Sigmoid colon (tissue), 7 donors: Measurements from ENCODE around the gene AGBL1. TPM values are rescaled to one million over a fixed set of nuclear protein-coding genes. Genes with fewer than 3 reads are reported as not detected.

ENCODE experiments used
- DNase-seq: peaks from one replicate; pipeline ENCODE4 v3.0.0-alpha.2; 2019
- H3K27ac ChIP-seq, 4 donors: fragments of 200-600 bp; sonication (generic); one replicate each; pipeline ENCODE4 v1.5.1; 2016 to 2019; ENCODE audit warnings: mild to moderate bottlenecking in 1 of 4
- H3K27me3 ChIP-seq, 3 donors: fragments of 200-600 bp; sonication (generic); one replicate each; pipeline ENCODE4 v1.5.1; 2019; ENCODE audit warnings: mild to moderate bottlenecking in 1 of 3
- H3K36me3 ChIP-seq, 4 donors: fragments of 200-600 bp; sonication (generic); one replicate each; pipeline ENCODE4 v1.5.1; 2016 to 2019
- H3K4me1 ChIP-seq, 4 donors: fragments of 200-600 bp; sonication (generic); one replicate each; pipeline ENCODE4 v1.5.1; 2017 to 2019
- H3K4me3 ChIP-seq, 4 donors: fragments of 200-600 bp; sonication (generic); one replicate each; pipeline ENCODE4 v1.5.1; 2017 to 2019; ENCODE audit warnings: mild to moderate bottlenecking in 2 of 4, moderate library complexity in 1 of 4
- H3K9me3 ChIP-seq, 4 donors: fragments of 200-600 bp in 3 of 4; sonication (generic) in 3 of 4; one replicate each; pipeline versions ENCODE4 v1.5.1 to v1.6.1; 2013 to 2019
- EP300 ChIP-seq, 4 donors: sonication (generic); formaldehyde crosslinking; IDR thresholded peaks; one replicate each; pipeline ENCODE4 v1.6.1; 2017; ENCODE audit warnings: antibody characterized with exemption in 4 of 4
- POLR2A ChIP-seq, 2 donors: fragments of 450-650 bp; IDR thresholded peaks; one replicate each; pipeline ENCODE4 v1.6.1; 2016; ENCODE audit warnings: antibody characterized with exemption in 2 of 2, mild to moderate bottlenecking in 2 of 2, moderate library complexity in 2 of 2
- POLR2AphosphoS5 ChIP-seq, 4 donors: sonication (generic); formaldehyde crosslinking; IDR thresholded peaks; one replicate each; pipeline ENCODE4 v1.6.1; 2017; ENCODE audit warnings: antibody characterized with exemption in 4 of 4
- WGBS, 2 donors: extraction: QIAGEN DNeasy Blood & Tissue Kit; methylation state at CpG; one replicate each; pipeline ENCODE4 v1.1.7; 2013; 5-methylcytosine and 5-hydroxymethylcytosine counted together
- intact Hi-C: fragments of 100-400 bp; cut with DNase I; formaldehyde crosslinking; loops from one replicate; pipeline ENCODE4 v1.15.1; 2023
- polyA plus RNA-seq, 3 donors: library from polyadenylated mRNA; stranded (reverse); fragments of 200-250 nt; gene quantifications; one replicate each; pipeline ENCODE4 v1.2.3, GENCODE V29; 2013
- total RNA-seq, 4 donors: library from RNA; depleted of rRNA; stranded (reverse); fragments of >200 nt; gene quantifications; one replicate each; pipeline ENCODE4 v1.1.0, GENCODE V29; 2016
- TF ChIP-seq, protein P1 (sequence below), 4 experiments: fragments of 450-650 bp in 3 of 4; fragments of 200-600 bp in 1 of 4; IDR thresholded peaks; one replicate each; pipeline ENCODE4 v1.5.1; 2016 to 2019; ENCODE audit warnings: antibody characterized with exemption in 4 of 4, mild to moderate bottlenecking in 3 of 4, moderate library complexity in 2 of 4
- donor health status: healthy with polysubstance abuse.
- donor health status: Bipolar disorder and iron deficiency.
- donor health status: healthy.

AGBL1 gene
- total and polyA plus RNA-seq, 7 donors = 0.16 to 0.28 TPM; not detected in 5

DNA sequence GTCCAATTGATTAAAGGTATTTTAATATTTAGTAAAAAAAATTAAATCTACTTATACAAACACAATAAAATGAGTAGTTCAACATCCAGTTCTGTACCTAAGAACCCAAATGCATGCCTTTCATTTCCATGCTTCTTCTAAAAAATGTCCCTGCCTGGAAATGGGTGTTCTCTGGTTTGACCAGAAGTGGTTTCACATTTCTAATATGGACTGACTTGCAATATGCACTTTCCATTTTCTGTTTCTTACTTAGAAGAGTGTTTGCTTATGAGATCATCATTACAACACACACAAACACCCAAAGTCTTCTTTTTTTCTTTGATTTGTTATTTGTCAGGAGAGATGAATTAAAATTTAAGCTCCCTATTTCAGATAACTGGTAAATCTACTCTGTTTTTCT is 879.6 kb downstream of the AGBL1 start:
- Histone ChIP-seq H3K27ac (no peak overlapping the region), H3K4me3 (no peak overlapping the region), H3K36me3 (no peaks in the 10 kb centered on the region), H3K9me3 (no peaks in the 10 kb centered on the region), H3K4me1 (no peaks in the 10 kb centered on the region), H3K27me3 (no peaks in the 10 kb centered on the region)
- no peak for TF ChIP-seq POLR2AphosphoS5 (IDR thresholded peaks at IDR 0.05)
- no peak for TF ChIP-seq POLR2A (IDR thresholded peaks at IDR 0.05)
- no peak for TF ChIP-seq EP300 (IDR thresholded peaks at IDR 0.05)
- TF ChIP-seq, protein P1, sequence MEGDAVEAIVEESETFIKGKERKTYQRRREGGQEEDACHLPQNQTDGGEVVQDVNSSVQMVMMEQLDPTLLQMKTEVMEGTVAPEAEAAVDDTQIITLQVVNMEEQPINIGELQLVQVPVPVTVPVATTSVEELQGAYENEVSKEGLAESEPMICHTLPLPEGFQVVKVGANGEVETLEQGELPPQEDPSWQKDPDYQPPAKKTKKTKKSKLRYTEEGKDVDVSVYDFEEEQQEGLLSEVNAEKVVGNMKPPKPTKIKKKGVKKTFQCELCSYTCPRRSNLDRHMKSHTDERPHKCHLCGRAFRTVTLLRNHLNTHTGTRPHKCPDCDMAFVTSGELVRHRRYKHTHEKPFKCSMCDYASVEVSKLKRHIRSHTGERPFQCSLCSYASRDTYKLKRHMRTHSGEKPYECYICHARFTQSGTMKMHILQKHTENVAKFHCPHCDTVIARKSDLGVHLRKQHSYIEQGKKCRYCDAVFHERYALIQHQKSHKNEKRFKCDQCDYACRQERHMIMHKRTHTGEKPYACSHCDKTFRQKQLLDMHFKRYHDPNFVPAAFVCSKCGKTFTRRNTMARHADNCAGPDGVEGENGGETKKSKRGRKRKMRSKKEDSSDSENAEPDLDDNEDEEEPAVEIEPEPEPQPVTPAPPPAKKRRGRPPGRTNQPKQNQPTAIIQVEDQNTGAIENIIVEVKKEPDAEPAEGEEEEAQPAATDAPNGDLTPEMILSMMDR (IDR thresholded peaks at IDR 0.05) = no peak
- DNase-seq = no peak
- intact Hi-C loops = no loop called here

DNA sequence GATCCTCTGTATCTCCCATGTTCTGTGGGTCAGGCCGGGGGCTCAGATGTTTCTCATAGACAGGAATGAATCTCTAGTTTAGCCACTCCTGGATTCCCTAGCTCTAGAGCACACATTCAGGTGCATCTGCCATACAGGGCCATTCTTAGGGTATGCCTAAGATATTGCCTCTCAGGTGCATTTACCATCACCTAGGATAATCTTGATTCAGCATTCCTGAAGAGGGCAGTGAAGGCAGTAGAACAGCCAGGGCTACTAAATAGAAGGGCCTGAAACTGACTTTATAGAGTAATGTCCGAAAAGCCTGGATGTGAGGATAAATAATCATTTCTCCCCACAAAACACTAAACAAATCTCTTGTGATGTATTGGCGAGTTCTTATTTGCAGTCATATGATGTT is 882.0 kb downstream of the AGBL1 start:
- no peaks in the 10 kb centered on the region for H3K27me3 ChIP-seq
- H3K27ac ChIP-seq = no peak overlapping the region
- H3K9me3 ChIP-seq = peaks cover 0 to 4% (median 0%) of the 10 kb centered on the region in 4 donors
- DNase-seq = no peak
- no peaks in the 10 kb centered on the region for H3K4me1 ChIP-seq
- 83 to 88% methylated on average over 3 of the region's 3 CpGs for WGBS, 2 donors
- TF ChIP-seq POLR2A (IDR thresholded peaks at IDR 0.05) (no peak), EP300 (IDR thresholded peaks at IDR 0.05) (no peak), POLR2AphosphoS5 (IDR thresholded peaks at IDR 0.05) (no peak)
- TF ChIP-seq, protein P1 (IDR thresholded peaks at IDR 0.05) = no peak
- no peak overlapping the region for H3K4me3 ChIP-seq
- intact Hi-C loops = no loop called here
- no peaks in the 10 kb centered on the region for H3K36me3 ChIP-seq

DNA sequence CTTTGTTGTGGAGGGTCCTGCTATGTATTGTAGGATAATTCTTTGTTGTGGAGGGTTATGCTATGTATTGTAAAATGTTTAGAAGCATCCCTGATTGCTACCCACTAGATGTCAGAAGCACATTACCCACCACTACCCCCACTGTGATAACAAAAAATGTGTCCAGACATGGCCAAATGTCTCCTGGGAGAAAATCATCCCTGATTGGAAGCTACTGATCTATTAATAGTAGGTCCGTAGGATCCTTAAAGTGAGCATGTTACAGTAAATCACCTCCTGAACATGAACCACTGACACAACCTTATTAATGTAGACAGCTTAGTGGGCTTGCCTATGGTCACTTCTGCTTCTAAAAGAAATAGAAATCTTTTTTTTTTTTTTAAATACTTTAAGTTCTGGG is 884.6 kb downstream of the AGBL1 start:
- peaks cover 0 to 4% (median 0%) of the 10 kb centered on the region in 4 donors for H3K9me3 ChIP-seq
- H3K27me3 ChIP-seq = no peaks in the 10 kb centered on the region
- no peak overlapping the region for H3K27ac ChIP-seq
- intact Hi-C loops = no loop called here
- DNase-seq = no peak
- no peaks in the 10 kb centered on the region for H3K4me1 ChIP-seq
- no peak overlapping the region for H3K4me3 ChIP-seq
- 83 to 90% methylated on average over 1 of the region's 1 CpG for WGBS, 2 donors
- H3K36me3 ChIP-seq = no peaks in the 10 kb centered on the region
- TF ChIP-seq, protein P1 (IDR thresholded peaks at IDR 0.05) = no peak
- TF ChIP-seq POLR2A (IDR thresholded peaks at IDR 0.05) (no peak), EP300 (IDR thresholded peaks at IDR 0.05) (no peak), POLR2AphosphoS5 (IDR thresholded peaks at IDR 0.05) (no peak)

DNA sequence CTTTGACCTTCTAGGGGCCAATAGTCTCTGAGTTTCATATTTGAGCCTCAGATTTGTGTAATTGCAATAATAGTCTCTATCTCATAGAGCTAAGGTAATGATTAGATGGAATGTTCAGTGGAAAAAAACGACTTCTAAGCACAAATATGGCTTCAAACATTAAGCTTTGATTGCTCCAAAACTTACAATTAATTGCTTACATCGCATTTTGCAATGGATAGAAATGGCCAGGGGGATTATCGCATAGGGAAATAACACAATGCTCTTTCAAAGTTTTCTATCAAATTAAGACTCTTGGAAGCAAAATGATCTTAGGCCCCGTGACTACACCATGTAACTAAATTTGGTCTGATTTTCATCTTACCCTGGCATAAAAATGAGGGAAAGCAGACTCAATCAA is 888.6 kb downstream of the AGBL1 start:
- TF ChIP-seq EP300 (IDR thresholded peaks at IDR 0.05) (no peak), POLR2AphosphoS5 (IDR thresholded peaks at IDR 0.05) (no peak), POLR2A (IDR thresholded peaks at IDR 0.05) (no peak)
- TF ChIP-seq, protein P1 (IDR thresholded peaks at IDR 0.05) = no peak
- Histone ChIP-seq H3K36me3 (no peaks in the 10 kb centered on the region), H3K4me3 (no peak overlapping the region), H3K27me3 (no peaks in the 10 kb centered on the region), H3K9me3 (peaks cover 0 to 4% (median 0%) of the 10 kb centered on the region in 4 donors), H3K27ac (no peak overlapping the region), H3K4me1 (no peaks in the 10 kb centered on the region)
- no peak for DNase-seq
- intact Hi-C loops = no loop called here
- WGBS, 2 donors = 66 to 74% methylated on average over 4 of the region's 4 CpGs

DNA sequence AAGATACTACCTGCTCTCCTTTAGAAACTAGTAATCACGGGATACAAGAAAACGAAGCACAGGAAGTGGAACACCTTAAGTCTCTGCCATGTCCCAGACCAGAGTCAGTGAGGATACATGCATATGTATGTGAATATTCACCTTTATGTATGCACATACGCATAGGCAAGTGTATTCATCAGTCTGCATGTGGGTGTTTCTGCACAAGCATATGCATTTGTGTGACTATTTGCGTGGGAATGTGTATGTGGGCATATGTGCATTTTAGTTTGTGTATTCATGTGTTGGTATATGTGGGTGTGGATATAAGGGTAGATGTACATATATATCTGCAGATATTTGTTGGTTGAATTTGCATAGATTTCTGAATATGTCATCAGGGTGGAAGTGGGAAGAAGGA is 889.7 kb downstream of the AGBL1 start:
- TF ChIP-seq POLR2AphosphoS5 (IDR thresholded peaks at IDR 0.05) = no peak
- TF ChIP-seq, protein P1 (IDR thresholded peaks at IDR 0.05) = no peak
- no peak for TF ChIP-seq POLR2A (IDR thresholded peaks at IDR 0.05)
- no peak for TF ChIP-seq EP300 (IDR thresholded peaks at IDR 0.05)
- Histone ChIP-seq H3K4me1 (no peaks in the 10 kb centered on the region), H3K4me3 (no peak overlapping the region), H3K27me3 (no peaks in the 10 kb centered on the region), H3K9me3 (peaks cover 0 to 4% (median 0%) of the 10 kb centered on the region in 4 donors), H3K36me3 (no peaks in the 10 kb centered on the region), H3K27ac (no peak overlapping the region)
- DNase-seq = no peak
- WGBS, 2 donors = 84 to 90% methylated on average over 4 of the region's 4 CpGs
- intact Hi-C loops = no loop called here
